ENCODE results near the gene CPNE9. TPM values are rescaled to one million over a fixed set of nuclear protein-coding genes. Genes with fewer than 3 reads are reported as not detected.

Gene CPNE9
- total RNA-seq, 1 experiment from 2014 or later: 3.5 TPM

GRCh38 chr3:9660972-9661371 is 42.7 kb upstream of the CPNE9 start:
- Histone ChIP-seq H4K5ac (ENCODE audit: insufficient read length, low read depth, low read length) (no peak overlapping the region), H2AFZ (ENCODE audit: low read length) (no peak overlapping the region), H4K91ac (ENCODE audit: insufficient read length, low read depth, low read length) (no peak overlapping the region), H3K23ac (ENCODE audit: insufficient read length, low read depth, low read length) (no peak overlapping the region), H2AK5ac (ENCODE audit: insufficient read length, low read length) (no peak overlapping the region), H3K14ac (ENCODE audit: insufficient read depth, low read length) (no peak overlapping the region), H2BK12ac (ENCODE audit: insufficient read length, low read depth, low read length) (no peak overlapping the region), H3K79me2 (ENCODE audit: insufficient read depth, low read length) (no peaks in the 10 kb centered on the region), H3K9me3 (ENCODE audit: control insufficient read depth, low read depth, low read length) (no peaks in the 10 kb centered on the region), H3K4me1 (ENCODE audit: insufficient read depth, low read length) (no peaks in the 10 kb centered on the region), H3K27me3 (ENCODE audit: insufficient read depth, low read length) (no peaks in the 10 kb centered on the region), H3K4ac (ENCODE audit: low read depth, low read length) (no peak overlapping the region), H3K18ac (ENCODE audit: insufficient read length, low read depth, low read length) (no peak overlapping the region), H4K20me1 (ENCODE audit: control insufficient read depth, insufficient read depth, insufficient read length) (no peaks in the 10 kb centered on the region), H2BK20ac (ENCODE audit: low read depth, low read length, poor library complexity, severe bottlenecking) (no peak overlapping the region), H3K79me1 (ENCODE audit: insufficient read depth, low read depth, low read length, poor library complexity, severe bottlenecking) (no peaks in the 10 kb centered on the region), H2BK15ac (ENCODE audit: low read depth, low read length) (no peak overlapping the region), H2BK5ac (ENCODE audit: insufficient read length, low read length) (no peak overlapping the region), H3K9ac (ENCODE audit: extremely low read depth, insufficient read length, low read length) (no peak overlapping the region), H2BK120ac (ENCODE audit: low read depth, low read length, poor library complexity, severe bottlenecking) (no peak overlapping the region), H3T11ph (ENCODE audit: low read length) (no peak overlapping the region), H4K8ac (replicated peaks; ENCODE audit: insufficient read length, low read depth, low read length) (no peak overlapping the region), H3K4me2 (ENCODE audit: insufficient read depth, insufficient read length, low read length) (no peak overlapping the region), H3K56ac (ENCODE audit: insufficient read length, low read depth, low read length) (no peak overlapping the region), H3K27ac (ENCODE audit: insufficient read length, low read depth, low read length) (no peak overlapping the region), H3K23me2 (ENCODE audit: insufficient read length, low read depth, low read length, poor library complexity, severe bottlenecking) (no peaks in the 10 kb centered on the region)
- Mint-ChIP-seq H3K4me1 (peaks cover 0 to 7% of the 10 kb centered on the region in 2 experiments; a peak in 2 of 4 replicates), H3K9me3 (no peaks in the 10 kb centered on the region), H3K36me3 (ENCODE audit: insufficient read depth in 1 of 3, low read depth in 3 of 3) (peaks cover 27 to 80% (median 55%) of the 10 kb centered on the region in 3 experiments), H3K27ac (no peak overlapping the region), H3K27me3 (ENCODE audit: low read depth) (peaks cover 1% of the 10 kb centered on the region; the same call in 1 of the 2 replicates), H3K4me3 (no peak overlapping the region)
- no peak for DNase-seq
- WGBS (ENCODE audit: extremely low coverage, insufficient read length, low lambda C conversion rate): no CpG with 5 or more reads among the region's 6 CpGs
- no peak for TF ChIP-seq CTCF (conservative IDR thresholded peaks at IDR 0.05)

Data from H9 (cell line).